SK-N-SH treated with all-trans-retinoic acid at 6 μM for 48 hours (cell line): ENCODE measurements around the gene TLE7.

Experiments
- ARNTL ChIP-seq: fragments of 450-650 bp; formaldehyde crosslinking; IDR thresholded peaks from 2 replicates; pipeline ENCODE4 v1.5.0; 2020; ENCODE audit warnings: low read depth, mild to moderate bottlenecking, moderate library complexity, borderline replicate concordance
- CSDC2 ChIP-seq: fragments of 250-450 bp; sonication (Bioruptor Pico); IDR thresholded peaks from 2 replicates; pipeline ENCODE4 v1.5.0; 2020; ENCODE audit warnings: mild to moderate bottlenecking, moderate library complexity
- ESRRG ChIP-seq: fragments of 250-450 bp; sonication (Bioruptor Pico); IDR thresholded peaks from 2 replicates; pipeline ENCODE4 v1.6.1; 2021; ENCODE audit warnings: mild to moderate bottlenecking
- ISL1 ChIP-seq: fragments of 250-450 bp; sonication (Bioruptor Pico); IDR thresholded peaks from 2 replicates; pipeline ENCODE4 v2.1.2; 2022; ENCODE audit warnings: mild to moderate bottlenecking, moderate library complexity
- OSR1 ChIP-seq: fragments of 250-450 bp; sonication (Bioruptor Pico); IDR thresholded peaks from 2 replicates; pipeline ENCODE4 v1.8.0; 2022; ENCODE audit warnings: moderate library complexity, mild to moderate bottlenecking, inconsistent platforms
- RARB ChIP-seq: fragments of 250-450 bp; sonication (Bioruptor Pico); IDR thresholded peaks from 2 replicates; pipeline ENCODE4 v1.8.0; 2021; ENCODE audit warnings: mild to moderate bottlenecking, moderate library complexity
- SNAI2 ChIP-seq: fragments of 250-450 bp; sonication (Bioruptor Pico); IDR thresholded peaks from 2 replicates; pipeline ENCODE4 v1.5.0; 2020; ENCODE audit warnings: mild to moderate bottlenecking, moderate library complexity
- TCF4 ChIP-seq: fragments of 250-450 bp; sonication (Bioruptor Pico); IDR thresholded peaks from 2 replicates; pipeline ENCODE4 v1.8.0; 2021; ENCODE audit warnings: mild to moderate bottlenecking, moderate library complexity, borderline replicate concordance
- TOX ChIP-seq: fragments of 250-450 bp; sonication (Bioruptor Pico); IDR thresholded peaks from 2 replicates; pipeline ENCODE4 v1.8.0; 2021; ENCODE audit warnings: mild to moderate bottlenecking, moderate library complexity, borderline replicate concordance
- ZFP30 ChIP-seq: fragments of 450-650 bp; formaldehyde crosslinking; IDR thresholded peaks from 2 replicates; pipeline ENCODE4 v1.5.0; 2022; ENCODE audit warnings: mild to moderate bottlenecking, moderate library complexity
- ZNF8 ChIP-seq: fragments of 450-650 bp; formaldehyde crosslinking; IDR thresholded peaks from 2 replicates; pipeline ENCODE4 v1.5.0; 2020; ENCODE audit warnings: mild to moderate bottlenecking, moderate library complexity
- TF ChIP-seq, protein P1 (sequence below): fragments of 250-450 bp; sonication (Bioruptor Pico); IDR thresholded peaks from 2 replicates; pipeline ENCODE4 v1.5.0; 2020; ENCODE audit warnings: mild to moderate bottlenecking, moderate library complexity
- TF ChIP-seq, protein P2 (sequence below): fragments of 250-450 bp; sonication (Bioruptor Pico); IDR thresholded peaks from 2 replicates; pipeline ENCODE4 v1.8.0; 2020; ENCODE audit warnings: mild to moderate bottlenecking, moderate library complexity, borderline replicate concordance
- TF ChIP-seq, protein P3 (sequence below): fragments of 250-450 bp; sonication (Bioruptor Pico); IDR thresholded peaks from 2 replicates; pipeline ENCODE4 v1.5.1; 2020; ENCODE audit warnings: low read depth, mild to moderate bottlenecking, moderate library complexity

DNA sequence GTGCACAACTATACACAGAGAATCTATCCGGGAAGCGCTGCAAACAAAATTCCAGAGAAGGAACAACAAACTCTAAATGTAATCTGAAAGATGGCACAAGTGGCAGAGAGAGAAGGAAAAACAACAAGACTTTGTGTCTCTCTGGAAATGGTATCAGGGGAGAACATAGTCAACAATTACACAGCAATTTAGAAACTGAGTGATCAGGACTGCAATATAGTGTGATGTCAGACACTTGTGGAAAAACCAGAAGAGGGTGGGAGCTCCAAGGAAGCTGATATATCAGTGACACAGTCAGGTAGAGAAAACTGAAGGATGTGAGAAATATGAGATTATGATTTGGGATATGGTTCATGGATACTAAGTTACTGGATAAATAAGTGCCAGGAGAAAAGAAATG lies 39.1 kb upstream of the TLE7 start:
- TF ChIP-seq TOX (CRISPR knock-in tag), result no peak
- TF ChIP-seq, protein P1, sequence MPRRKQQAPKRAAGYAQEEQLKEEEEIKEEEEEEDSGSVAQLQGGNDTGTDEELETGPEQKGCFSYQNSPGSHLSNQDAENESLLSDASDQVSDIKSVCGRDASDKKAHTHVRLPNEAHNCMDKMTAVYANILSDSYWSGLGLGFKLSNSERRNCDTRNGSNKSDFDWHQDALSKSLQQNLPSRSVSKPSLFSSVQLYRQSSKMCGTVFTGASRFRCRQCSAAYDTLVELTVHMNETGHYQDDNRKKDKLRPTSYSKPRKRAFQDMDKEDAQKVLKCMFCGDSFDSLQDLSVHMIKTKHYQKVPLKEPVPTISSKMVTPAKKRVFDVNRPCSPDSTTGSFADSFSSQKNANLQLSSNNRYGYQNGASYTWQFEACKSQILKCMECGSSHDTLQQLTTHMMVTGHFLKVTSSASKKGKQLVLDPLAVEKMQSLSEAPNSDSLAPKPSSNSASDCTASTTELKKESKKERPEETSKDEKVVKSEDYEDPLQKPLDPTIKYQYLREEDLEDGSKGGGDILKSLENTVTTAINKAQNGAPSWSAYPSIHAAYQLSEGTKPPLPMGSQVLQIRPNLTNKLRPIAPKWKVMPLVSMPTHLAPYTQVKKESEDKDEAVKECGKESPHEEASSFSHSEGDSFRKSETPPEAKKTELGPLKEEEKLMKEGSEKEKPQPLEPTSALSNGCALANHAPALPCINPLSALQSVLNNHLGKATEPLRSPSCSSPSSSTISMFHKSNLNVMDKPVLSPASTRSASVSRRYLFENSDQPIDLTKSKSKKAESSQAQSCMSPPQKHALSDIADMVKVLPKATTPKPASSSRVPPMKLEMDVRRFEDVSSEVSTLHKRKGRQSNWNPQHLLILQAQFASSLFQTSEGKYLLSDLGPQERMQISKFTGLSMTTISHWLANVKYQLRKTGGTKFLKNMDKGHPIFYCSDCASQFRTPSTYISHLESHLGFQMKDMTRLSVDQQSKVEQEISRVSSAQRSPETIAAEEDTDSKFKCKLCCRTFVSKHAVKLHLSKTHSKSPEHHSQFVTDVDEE (CRISPR knock-in tag), result no peak
- TF ChIP-seq OSR1, result no peak
- TF ChIP-seq, protein P2, sequence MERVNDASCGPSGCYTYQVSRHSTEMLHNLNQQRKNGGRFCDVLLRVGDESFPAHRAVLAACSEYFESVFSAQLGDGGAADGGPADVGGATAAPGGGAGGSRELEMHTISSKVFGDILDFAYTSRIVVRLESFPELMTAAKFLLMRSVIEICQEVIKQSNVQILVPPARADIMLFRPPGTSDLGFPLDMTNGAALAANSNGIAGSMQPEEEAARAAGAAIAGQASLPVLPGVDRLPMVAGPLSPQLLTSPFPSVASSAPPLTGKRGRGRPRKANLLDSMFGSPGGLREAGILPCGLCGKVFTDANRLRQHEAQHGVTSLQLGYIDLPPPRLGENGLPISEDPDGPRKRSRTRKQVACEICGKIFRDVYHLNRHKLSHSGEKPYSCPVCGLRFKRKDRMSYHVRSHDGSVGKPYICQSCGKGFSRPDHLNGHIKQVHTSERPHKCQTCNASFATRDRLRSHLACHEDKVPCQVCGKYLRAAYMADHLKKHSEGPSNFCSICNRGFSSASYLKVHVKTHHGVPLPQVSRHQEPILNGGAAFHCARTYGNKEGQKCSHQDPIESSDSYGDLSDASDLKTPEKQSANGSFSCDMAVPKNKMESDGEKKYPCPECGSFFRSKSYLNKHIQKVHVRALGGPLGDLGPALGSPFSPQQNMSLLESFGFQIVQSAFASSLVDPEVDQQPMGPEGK, result no peak
- TF ChIP-seq, protein P3, sequence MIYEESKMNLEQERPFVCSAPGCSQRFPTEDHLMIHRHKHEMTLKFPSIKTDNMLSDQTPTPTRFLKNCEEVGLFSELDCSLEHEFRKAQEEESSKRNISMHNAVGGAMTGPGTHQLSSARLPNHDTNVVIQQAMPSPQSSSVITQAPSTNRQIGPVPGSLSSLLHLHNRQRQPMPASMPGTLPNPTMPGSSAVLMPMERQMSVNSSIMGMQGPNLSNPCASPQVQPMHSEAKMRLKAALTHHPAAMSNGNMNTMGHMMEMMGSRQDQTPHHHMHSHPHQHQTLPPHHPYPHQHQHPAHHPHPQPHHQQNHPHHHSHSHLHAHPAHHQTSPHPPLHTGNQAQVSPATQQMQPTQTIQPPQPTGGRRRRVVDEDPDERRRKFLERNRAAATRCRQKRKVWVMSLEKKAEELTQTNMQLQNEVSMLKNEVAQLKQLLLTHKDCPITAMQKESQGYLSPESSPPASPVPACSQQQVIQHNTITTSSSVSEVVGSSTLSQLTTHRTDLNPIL (CRISPR knock-in tag), result no peak
- no peak for TF ChIP-seq TCF4 (CRISPR knock-in tag)
- no peak for TF ChIP-seq ZNF8 (CRISPR knock-in tag)
- no peak for TF ChIP-seq SNAI2 (CRISPR knock-in tag)
- no peak for TF ChIP-seq CSDC2 (CRISPR knock-in tag)
- no peak for TF ChIP-seq ZFP30 (CRISPR knock-in tag)
- no peak for TF ChIP-seq RARB (CRISPR knock-in tag)
- no peak for TF ChIP-seq ISL1 (CRISPR knock-in tag)
- no peak for TF ChIP-seq ESRRG (CRISPR knock-in tag)
- no peak for TF ChIP-seq ARNTL (CRISPR knock-in tag)
